ENCODE results near the gene NFATC2.
A peak's percentile ranks its signal among the peaks of the same experiment; 100 is the strongest.
"Not testable (repeated sequence)": the region's sequence is repeated elsewhere in the genome, so short reads cannot be mapped to it uniquely, and the experiment has no call there.

NFATC2 gene

DNA sequence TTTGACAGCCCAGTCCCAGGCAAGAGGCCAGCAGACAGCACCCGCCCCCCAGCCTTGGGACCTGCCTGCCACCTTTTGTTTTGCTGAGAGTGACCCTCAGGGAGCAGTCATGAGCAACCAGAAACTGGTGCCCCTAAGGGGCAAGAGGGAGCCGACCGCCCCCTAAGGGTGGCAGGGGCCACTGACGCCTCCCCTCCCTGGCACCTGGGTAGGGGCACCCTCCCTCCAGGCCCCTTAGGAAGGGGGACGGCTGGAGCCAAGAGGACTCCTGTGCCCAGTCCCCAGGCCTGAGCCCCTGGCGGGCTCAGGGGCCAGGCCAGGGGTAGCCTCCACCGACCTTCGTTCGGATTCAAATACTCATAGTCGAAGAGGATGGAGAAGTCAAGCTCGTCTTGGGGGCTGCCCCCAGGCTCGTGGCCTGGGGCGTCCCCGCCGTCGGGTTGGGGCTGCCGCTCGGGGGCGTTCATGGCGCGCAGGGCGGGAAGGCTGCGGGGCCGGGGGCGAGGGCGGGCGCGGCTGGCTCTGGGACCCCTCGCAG lies 417 bp downstream of the NFATC2 start:
- TF ChIP-seq, protein P1, sequence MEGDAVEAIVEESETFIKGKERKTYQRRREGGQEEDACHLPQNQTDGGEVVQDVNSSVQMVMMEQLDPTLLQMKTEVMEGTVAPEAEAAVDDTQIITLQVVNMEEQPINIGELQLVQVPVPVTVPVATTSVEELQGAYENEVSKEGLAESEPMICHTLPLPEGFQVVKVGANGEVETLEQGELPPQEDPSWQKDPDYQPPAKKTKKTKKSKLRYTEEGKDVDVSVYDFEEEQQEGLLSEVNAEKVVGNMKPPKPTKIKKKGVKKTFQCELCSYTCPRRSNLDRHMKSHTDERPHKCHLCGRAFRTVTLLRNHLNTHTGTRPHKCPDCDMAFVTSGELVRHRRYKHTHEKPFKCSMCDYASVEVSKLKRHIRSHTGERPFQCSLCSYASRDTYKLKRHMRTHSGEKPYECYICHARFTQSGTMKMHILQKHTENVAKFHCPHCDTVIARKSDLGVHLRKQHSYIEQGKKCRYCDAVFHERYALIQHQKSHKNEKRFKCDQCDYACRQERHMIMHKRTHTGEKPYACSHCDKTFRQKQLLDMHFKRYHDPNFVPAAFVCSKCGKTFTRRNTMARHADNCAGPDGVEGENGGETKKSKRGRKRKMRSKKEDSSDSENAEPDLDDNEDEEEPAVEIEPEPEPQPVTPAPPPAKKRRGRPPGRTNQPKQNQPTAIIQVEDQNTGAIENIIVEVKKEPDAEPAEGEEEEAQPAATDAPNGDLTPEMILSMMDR (IDR thresholded peaks at IDR 0.05; ENCODE audit: borderline replicate concordance, control extremely low read depth, extremely low read depth, insufficient read depth, missing control alignments), result peak; percentile 43
- in situ Hi-C loops (cut with MboI; ENCODE audit: low sequenced_read_pairs, unreplicated experiment), result no loop called here
- peak; percentile 75 for DNase-seq (ENCODE audit: low spot score)

DNA sequence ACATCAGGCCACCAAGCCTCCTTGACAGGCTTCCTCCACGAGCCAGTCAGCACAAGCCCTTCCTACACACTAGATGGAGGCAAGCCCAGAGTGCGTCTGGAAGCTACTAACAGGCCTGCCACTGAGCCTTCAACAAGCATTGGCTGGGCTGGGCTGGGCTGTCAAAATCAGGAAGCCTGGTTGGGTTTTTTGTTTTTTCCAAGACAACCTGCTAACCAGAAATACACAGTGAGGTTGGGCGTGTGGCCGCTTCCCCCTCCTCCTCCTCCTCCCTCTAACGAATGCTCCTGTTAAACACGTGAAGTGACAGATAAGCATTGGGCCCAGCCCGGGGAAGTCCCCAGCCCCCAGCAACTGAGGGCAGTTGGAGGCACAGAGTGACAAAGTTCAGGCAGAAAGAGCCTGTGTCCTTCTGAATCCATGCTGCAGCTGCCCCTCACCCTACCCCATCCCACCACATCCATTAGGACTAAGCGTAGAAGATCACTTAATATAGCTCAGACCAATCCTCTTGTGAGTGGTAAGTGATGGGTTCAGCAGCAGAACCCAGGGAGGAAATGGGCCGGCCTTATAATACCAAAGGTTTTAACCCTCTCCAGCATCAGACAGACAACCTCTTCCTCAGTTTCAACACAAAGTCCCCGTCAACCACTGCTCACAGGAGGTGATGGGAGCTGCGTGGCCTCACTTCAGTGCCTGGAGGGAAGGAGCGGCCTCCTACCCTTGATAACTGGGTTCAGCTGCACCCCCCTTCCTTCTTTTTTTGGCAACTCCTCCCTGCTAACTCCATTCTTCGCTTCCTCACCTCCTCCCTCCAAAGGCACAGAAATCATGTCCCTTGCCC lies 1.1 kb downstream of the NFATC2 start:
- TF ChIP-seq, protein P1 (IDR thresholded peaks at IDR 0.05; ENCODE audit: borderline replicate concordance, control extremely low read depth, extremely low read depth, insufficient read depth, missing control alignments), result no peak
- in situ Hi-C loops (cut with MboI; ENCODE audit: low sequenced_read_pairs, unreplicated experiment), result no loop called here
- DNase-seq (ENCODE audit: low spot score), result peak; percentile 69

DNA sequence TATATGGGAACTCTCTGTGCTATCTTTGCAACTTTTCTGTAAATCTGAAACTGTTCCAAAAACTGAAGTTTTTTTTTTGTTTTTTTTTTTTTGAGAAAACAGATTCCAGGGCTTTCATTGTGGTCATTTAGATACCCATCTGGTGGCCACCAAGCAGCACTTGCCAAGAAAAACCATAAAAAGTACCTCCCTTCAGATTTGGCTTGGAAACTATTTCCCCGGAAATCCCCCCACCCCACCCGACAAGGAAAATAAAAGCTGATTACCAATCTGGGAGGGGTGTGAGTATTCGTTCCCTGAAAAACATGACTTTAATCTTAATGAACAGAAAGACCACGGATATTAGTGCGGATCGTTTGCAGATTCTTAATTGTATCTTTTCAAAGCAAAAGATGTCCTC lies 1.9 kb downstream of the NFATC2 start:
- TF ChIP-seq, protein P1 (IDR thresholded peaks at IDR 0.05; ENCODE audit: borderline replicate concordance, control extremely low read depth, extremely low read depth, insufficient read depth, missing control alignments), result no peak
- in situ Hi-C loops (cut with MboI; ENCODE audit: low sequenced_read_pairs, unreplicated experiment), result no loop called here
- no peak for DNase-seq (ENCODE audit: low spot score)

DNA sequence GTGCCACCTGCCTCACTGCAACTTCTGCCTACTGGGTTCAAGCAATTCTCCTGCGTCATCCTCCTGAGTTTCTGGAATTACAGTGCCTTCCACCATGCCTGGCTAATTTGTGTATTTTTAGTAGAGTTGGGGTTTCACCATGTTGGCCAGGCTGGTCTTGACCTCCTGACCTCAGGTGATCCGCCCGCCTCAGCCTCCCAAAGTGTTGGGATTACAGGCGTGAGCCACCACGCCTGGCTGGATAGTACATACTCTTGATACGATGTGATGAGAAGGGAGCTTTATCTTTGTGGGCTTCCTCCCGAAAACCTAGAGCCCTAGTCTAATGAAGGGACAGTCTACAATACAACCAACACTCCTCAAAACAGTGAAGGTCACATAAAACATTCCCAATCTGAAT lies 2.4 kb downstream of the NFATC2 start:
- DNase-seq (ENCODE audit: low spot score); in situ Hi-C loops (cut with MboI; ENCODE audit: low sequenced_read_pairs, unreplicated experiment): not testable (repeated sequence)

DNA sequence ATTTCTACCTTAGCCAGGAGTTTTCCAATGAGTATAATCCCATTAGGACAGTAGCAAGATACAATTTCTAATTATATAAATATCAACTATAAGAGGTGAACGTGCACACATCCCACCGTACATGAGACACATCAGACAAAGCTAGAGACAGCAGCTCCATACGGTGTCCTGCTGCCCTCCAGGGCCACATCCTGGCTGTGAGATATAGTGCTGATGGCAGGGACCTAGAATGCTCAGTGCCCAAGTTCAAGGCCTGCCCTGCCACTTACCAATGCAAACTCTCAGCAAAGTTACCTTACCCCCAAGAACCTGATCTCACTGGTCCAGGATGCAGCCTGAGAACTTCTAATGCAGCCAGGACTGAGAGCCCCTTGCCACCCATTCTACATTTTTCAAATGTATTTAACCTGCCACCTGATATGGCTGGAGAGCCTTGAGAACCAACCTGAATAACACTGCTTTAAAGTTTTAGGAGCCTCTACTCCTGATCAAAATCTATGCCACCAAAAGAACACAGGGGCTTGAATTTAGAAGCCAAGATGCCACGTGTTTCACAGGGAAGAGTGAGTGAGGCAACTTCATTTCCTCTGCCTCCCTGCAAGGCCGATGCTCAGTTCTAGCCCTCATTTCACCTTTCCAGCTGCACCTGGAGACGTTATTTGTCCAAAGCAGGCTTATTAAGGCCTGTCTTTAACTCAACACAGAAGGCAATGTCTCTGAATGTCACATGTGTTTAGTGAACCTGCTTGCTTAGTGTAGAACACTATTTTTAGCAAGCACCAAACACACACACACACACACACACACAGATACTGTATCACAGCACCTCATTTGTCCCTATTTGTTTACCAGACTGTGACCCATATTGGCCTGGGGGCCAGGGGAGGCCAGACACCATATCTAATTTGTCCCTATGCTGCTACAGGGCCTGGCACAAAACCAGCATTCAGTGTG lies 6.1 kb downstream of the NFATC2 start:
- DNase-seq (ENCODE audit: low spot score), result no peak
- TF ChIP-seq, protein P1 (IDR thresholded peaks at IDR 0.05; ENCODE audit: borderline replicate concordance, control extremely low read depth, extremely low read depth, insufficient read depth, missing control alignments), result no peak

DNA sequence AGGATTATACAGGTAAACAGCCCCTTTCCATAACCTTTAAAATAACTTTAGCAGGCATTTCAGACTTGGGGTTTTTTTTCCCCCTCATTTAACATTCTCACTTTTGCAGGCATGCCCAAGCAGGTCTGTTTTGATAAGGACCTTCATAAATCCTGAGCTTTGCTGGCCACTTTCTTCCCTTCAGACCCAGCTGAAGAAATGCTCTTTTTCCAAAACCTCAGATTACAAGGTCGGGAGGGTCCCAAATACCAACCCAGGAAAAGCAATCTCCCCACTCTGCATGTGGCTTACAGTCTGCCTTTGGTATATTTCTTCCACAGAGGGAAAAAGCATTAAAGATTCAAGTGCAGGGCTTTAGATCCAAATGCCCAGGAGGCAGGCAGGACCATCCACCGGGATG lies 6.8 kb downstream of the NFATC2 start:
- DNase-seq (ENCODE audit: low spot score), result no peak
- TF ChIP-seq, protein P1 (IDR thresholded peaks at IDR 0.05; ENCODE audit: borderline replicate concordance, control extremely low read depth, extremely low read depth, insufficient read depth, missing control alignments), result no peak
- in situ Hi-C loops (cut with MboI; ENCODE audit: low sequenced_read_pairs, unreplicated experiment), result no loop called here

More for the DNA sequence above, 6.1 kb downstream of the NFATC2 start:
- in situ Hi-C loops (cut with MboI; ENCODE audit: low sequenced_read_pairs, unreplicated experiment), result no loop called here
